HCT116 (cell line): ENCODE data around the gene TMC3.

Experiments used
- CEBPB ChIP-seq: IDR thresholded peaks from 2 replicates; pipeline ENCODE4 v1.6.1; 2012; ENCODE audit warnings: low read depth
- CTCF ChIP-seq, 3 experiments: fragments of 200-600 bp in 1 of 3; sonication (generic) in 1 of 3; IDR thresholded peaks in 2 of 3; conservative IDR thresholded peaks in 1 of 3; 2 replicates each; pipeline ENCODE4 v1.5.1; 2012 to 2017; ENCODE audit warnings: low read depth in 2 of 3, low read length in 2 of 3, antibody characterized with exemption in 1 of 3, borderline replicate concordance in 1 of 3, control low read depth in 1 of 3, mild to moderate bottlenecking in 1 of 3, mixed read lengths in 1 of 3, mixed run types in 1 of 3, moderate library complexity in 1 of 3; ENCODE audit not compliant: insufficient read depth in 1 of 3
- EZH2 ChIP-seq: fragments of 200-600 bp; sonication (generic); IDR thresholded peaks from 2 replicates; pipeline ENCODE4 v1.6.1; 2017; ENCODE audit warnings: antibody characterized with exemption, mixed run types
- EZH2phosphoT487 ChIP-seq: fragments of 200-600 bp; IDR thresholded peaks from 2 replicates; pipeline ENCODE4 v1.6.1; 2018; ENCODE audit warnings: antibody characterized with exemption, borderline replicate concordance
- MAX ChIP-seq: IDR thresholded peaks from 2 replicates; pipeline ENCODE4 v1.6.1; 2012
- POLR2A ChIP-seq: IDR thresholded peaks from 2 replicates; pipeline ENCODE4 v1.7.0; 2011; ENCODE audit warnings: borderline replicate concordance; ENCODE audit not compliant: insufficient read depth, insufficient read length; ENCODE audit errors: extremely low read depth
- TCF7L2 ChIP-seq: IDR thresholded peaks from 2 replicates; pipeline ENCODE4 v1.7.0; 2011; ENCODE audit warnings: borderline replicate concordance, inconsistent platforms; ENCODE audit not compliant: insufficient read depth, insufficient read length; ENCODE audit errors: extremely low read depth

DNA sequence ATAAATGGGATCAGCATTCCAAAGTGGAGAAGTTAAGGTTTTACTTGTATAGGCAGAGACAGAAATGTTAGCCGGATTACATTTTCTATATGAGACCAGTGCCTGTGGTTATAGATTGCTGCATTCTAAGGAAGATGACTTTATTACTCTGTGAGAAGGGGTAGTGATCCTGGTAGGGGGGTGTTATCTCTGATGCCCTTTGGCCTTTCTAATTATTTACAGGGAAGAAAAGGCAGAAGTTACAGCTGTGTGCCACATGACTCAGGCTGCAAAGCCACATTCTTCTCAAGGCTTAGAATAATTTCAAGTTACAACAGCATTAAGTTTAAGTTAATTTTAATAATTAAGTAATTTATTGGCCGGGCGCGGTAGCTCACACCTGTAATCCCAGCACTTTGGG is 2.2 kb upstream of the TMC3 start:
- TF ChIP-seq EZH2phosphoT487 (no peak), TCF7L2 (no peak), CTCF (IDR thresholded peaks at IDR 0.05 in 2 of 3, conservative IDR thresholded peaks at IDR 0.05 in 1 of 3; ENCODE audit: borderline replicate concordance in 1 of 3, insufficient read depth in 1 of 3, low read depth in 2 of 3, low read length in 2 of 3) (no peak), CEBPB (no peak), MAX (no peak), POLR2A (no peak), EZH2 (no peak)
